Measurements from ENCODE around the gene IGFN1. TPM values are rescaled to one million over a fixed set of nuclear protein-coding genes. Genes with fewer than 3 reads are reported as not detected.

IGFN1 gene
- total and polyA plus RNA-seq, 10 of the 15 experiments (the other 5 are each of a cell fraction or from before 2014, with no cell fraction given), result not detected

GRCh38 chr1:201145816-201146215 lies 44.8 kb upstream of the IGFN1 start (continued):
- TF ChIP-seq, protein P1, sequence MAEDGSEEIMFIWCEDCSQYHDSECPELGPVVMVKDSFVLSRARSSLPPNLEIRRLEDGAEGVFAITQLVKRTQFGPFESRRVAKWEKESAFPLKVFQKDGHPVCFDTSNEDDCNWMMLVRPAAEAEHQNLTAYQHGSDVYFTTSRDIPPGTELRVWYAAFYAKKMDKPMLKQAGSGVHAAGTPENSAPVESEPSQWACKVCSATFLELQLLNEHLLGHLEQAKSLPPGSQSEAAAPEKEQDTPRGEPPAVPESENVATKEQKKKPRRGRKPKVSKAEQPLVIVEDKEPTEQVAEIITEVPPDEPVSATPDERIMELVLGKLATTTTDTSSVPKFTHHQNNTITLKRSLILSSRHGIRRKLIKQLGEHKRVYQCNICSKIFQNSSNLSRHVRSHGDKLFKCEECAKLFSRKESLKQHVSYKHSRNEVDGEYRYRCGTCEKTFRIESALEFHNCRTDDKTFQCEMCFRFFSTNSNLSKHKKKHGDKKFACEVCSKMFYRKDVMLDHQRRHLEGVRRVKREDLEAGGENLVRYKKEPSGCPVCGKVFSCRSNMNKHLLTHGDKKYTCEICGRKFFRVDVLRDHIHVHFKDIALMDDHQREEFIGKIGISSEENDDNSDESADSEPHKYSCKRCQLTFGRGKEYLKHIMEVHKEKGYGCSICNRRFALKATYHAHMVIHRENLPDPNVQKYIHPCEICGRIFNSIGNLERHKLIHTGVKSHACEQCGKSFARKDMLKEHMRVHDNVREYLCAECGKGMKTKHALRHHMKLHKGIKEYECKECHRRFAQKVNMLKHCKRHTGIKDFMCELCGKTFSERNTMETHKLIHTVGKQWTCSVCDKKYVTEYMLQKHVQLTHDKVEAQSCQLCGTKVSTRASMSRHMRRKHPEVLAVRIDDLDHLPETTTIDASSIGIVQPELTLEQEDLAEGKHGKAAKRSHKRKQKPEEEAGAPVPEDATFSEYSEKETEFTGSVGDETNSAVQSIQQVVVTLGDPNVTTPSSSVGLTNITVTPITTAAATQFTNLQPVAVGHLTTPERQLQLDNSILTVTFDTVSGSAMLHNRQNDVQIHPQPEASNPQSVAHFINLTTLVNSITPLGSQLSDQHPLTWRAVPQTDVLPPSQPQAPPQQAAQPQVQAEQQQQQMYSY (CRISPR knock-in tag; IDR thresholded peaks at IDR 0.05), result no peak

DNA sequence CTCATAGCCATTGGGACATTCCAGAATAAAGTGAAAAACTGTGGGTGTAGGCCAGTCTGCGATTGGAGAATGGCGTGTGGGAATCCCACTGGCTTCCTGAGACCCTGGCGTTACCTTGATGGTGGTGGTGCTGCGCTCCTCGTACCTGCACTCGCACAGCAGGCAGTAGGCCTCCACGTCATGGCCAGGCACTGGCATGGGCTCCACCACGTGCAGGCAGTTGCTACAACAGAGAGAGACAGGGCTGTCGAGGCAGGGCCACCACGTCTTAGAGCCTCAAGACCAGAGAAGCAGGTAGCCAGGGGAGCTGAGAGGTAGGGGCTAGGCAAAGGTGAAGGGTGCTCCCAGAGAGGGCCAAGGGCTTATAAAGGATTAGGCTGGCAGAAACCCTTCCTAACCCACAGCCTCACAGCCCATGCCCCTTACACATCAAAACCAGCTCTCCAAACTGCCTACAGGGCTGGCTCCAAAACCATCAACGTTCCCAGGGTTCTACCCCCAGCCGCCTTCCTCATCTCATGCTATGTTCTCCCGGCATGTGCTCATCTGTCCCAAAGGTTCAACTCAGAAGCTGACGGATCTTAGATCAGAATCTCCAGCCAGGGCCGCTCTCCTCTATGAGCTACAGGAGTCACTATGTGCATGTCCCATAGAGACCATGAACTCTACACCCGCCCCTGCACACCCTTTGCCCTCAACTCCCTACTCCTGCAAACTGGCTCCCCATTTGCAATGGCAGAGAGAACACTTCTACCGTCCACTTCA lies 43.8 kb upstream of the IGFN1 start:
- no peak for DNase-seq (ENCODE audit: low read depth, low spot score)
- Histone ChIP-seq H3K4me2 (ENCODE audit: control insufficient read depth, insufficient read depth) (no peak overlapping the region), H4K20me1 (ENCODE audit: control insufficient read depth, insufficient read depth) (no peaks in the 10 kb centered on the region), H3K4me1 (ENCODE audit: control insufficient read depth, insufficient read depth, low read length) (no peaks in the 10 kb centered on the region), H3K79me2 (ENCODE audit: control insufficient read depth, insufficient read depth, low read length) (no peaks in the 10 kb centered on the region), H3K27ac (ENCODE audit: control insufficient read depth, insufficient read depth) (no peak overlapping the region), H3K9me3 (replicated peaks; ENCODE audit: control insufficient read depth, insufficient read depth, low read length) (no peaks in the 10 kb centered on the region), H3K4me3 (no peak overlapping the region), H3K27me3 (replicated peaks in 1 of 2; ENCODE audit: control insufficient read depth in 2 of 2, insufficient read depth in 2 of 2, low read length in 1 of 2) (no peaks in the 10 kb centered on the region), H3K36me3 (ENCODE audit: control insufficient read depth in 2 of 2, insufficient read depth in 2 of 2, low read length in 1 of 2) (peaks cover 4% of the 10 kb centered on the region in 2 experiments; a peak in 3 of 4 replicates), H3K9ac (ENCODE audit: control insufficient read depth, insufficient read depth, low read length) (no peak overlapping the region), H2AFZ (ENCODE audit: control insufficient read depth, low read depth, low read length) (no peak overlapping the region)
- intact Hi-C loops (cut with micrococcal nuclease; ENCODE audit: unreplicated experiment), result no loop called here
- no peak for FAIRE-seq
- SMC1A ChIA-PET (ENCODE audit: uncharacterized antibody, unreplicated experiment), result no interaction called here
- ATAC-seq, result no peak
- RAD21 ChIA-PET (ENCODE audit: unreplicated experiment), result no interaction called here
- 84% methylated on average over 17 of the region's 17 CpGs for WGBS (ENCODE audit: insufficient coverage, insufficient replicate concordance, low lambda C conversion rate, missing lambda C conversion rate)
- in situ Hi-C loops (cut with MboI), result no loop called here
- POLR2A ChIA-PET, result no interaction called here
- CTCF ChIA-PET, result interaction anchor here (0.7 to 0.9 kb wide), 2 partner anchors 72 to 75 kb away, joined by 3 read pairs; no protein-coding TSS in a partner anchor
- no TSS peak for BruUV-seq (replicated peaks)
- TF ChIP-seq MEF2A (IDR thresholded peaks at IDR 0.05; ENCODE audit: insufficient read depth, low read depth, low read length) (no peak), SP1 (IDR thresholded peaks at IDR 0.05; ENCODE audit: low read depth, low read length) (no peak), ZBTB4 (CRISPR knock-in tag; IDR thresholded peaks at IDR 0.05) (no peak), LARP7 (IDR thresholded peaks at IDR 0.05) (no peak), ZNF207 (IDR thresholded peaks at IDR 0.05; ENCODE audit: borderline replicate concordance) (no peak), NBN (IDR thresholded peaks at IDR 0.05) (no peak), GABPA (IDR thresholded peaks at IDR 0.05; ENCODE audit: low read depth) (no peak)
- TF ChIP-seq, protein P1 (CRISPR knock-in tag; IDR thresholded peaks at IDR 0.05), result no peak
- TF ChIP-seq, protein P2, sequence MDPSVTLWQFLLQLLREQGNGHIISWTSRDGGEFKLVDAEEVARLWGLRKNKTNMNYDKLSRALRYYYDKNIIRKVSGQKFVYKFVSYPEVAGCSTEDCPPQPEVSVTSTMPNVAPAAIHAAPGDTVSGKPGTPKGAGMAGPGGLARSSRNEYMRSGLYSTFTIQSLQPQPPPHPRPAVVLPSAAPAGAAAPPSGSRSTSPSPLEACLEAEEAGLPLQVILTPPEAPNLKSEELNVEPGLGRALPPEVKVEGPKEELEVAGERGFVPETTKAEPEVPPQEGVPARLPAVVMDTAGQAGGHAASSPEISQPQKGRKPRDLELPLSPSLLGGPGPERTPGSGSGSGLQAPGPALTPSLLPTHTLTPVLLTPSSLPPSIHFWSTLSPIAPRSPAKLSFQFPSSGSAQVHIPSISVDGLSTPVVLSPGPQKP (IDR thresholded peaks at IDR 0.05; ENCODE audit: low read depth, low read length), result no peak

Measured in GM12878 (cell line).